ENCODE results near the gene ZNF609.

DNA sequence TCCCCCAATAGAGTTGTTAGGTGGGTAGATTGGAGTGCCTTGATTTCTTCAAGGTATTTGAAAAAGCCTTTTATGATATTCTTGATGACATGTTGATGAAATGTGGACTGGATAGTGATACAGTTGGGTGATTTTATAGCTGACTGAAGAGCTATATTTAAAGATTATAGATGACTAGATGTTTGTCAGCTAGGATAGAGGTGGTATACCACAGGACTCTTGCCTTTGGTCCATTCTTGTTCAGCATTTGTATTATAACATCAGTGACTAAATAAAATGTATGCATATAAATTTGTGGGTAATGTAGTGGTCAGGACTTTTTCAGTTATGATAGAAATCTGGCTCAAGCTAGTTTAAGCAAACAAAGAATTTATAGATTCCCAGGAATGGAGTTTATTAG lies 143.9 kb downstream of the ZNF609 start:
- TF ChIP-seq, protein P1, sequence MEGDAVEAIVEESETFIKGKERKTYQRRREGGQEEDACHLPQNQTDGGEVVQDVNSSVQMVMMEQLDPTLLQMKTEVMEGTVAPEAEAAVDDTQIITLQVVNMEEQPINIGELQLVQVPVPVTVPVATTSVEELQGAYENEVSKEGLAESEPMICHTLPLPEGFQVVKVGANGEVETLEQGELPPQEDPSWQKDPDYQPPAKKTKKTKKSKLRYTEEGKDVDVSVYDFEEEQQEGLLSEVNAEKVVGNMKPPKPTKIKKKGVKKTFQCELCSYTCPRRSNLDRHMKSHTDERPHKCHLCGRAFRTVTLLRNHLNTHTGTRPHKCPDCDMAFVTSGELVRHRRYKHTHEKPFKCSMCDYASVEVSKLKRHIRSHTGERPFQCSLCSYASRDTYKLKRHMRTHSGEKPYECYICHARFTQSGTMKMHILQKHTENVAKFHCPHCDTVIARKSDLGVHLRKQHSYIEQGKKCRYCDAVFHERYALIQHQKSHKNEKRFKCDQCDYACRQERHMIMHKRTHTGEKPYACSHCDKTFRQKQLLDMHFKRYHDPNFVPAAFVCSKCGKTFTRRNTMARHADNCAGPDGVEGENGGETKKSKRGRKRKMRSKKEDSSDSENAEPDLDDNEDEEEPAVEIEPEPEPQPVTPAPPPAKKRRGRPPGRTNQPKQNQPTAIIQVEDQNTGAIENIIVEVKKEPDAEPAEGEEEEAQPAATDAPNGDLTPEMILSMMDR (IDR thresholded peaks at IDR 0.05): no peak
- TF ChIP-seq POLR2A (IDR thresholded peaks at IDR 0.05): no peak

Measured in lower leg skin (tissue), 3 donors.